CD4-positive, alpha-beta T cell treated with Interleukin-21 for 1 hour (primary cell): ENCODE data around the gene SLC25A12.

ENCODE experiments used
- DNase-seq: peaks from one replicate; pipeline ENCODE4 v3.0.0-alpha.2; 2020

Gene SLC25A12

GRCh38 chr2:171883275-171883893, 10.7 kb downstream of the SLC25A12 start:
- DNase-seq, result no peak

GRCh38 chr2:171882089-171882769, 11.8 kb downstream of the SLC25A12 start:
- no peak for DNase-seq

- DNase-seq, result no peak
Measured at GRCh38 chr2:171880774-171881173, 13.3 kb downstream of the SLC25A12 start.

- no peak for DNase-seq
Measured at GRCh38 chr2:171879865-171880264, 14.2 kb downstream of the SLC25A12 start.

- DNase-seq, result no peak
Measured at GRCh38 chr2:171878481-171878993, 15.5 kb downstream of the SLC25A12 start.

- no peak for DNase-seq
Measured at GRCh38 chr2:171874963-171875362, 19.1 kb downstream of the SLC25A12 start.

- DNase-seq, result no peak
Measured at GRCh38 chr2:171874517-171874916, 19.5 kb downstream of the SLC25A12 start.

- DNase-seq, result no peak
Measured at GRCh38 chr2:171864357-171864985, 29.6 kb downstream of the SLC25A12 start.

- no peak for DNase-seq
Measured at GRCh38 chr2:171862501-171862900, 31.5 kb downstream of the SLC25A12 start.

- no peak for DNase-seq
Measured at GRCh38 chr2:171858397-171858958, 35.6 kb downstream of the SLC25A12 start.

GRCh38 chr2:171855401-171855800, 38.6 kb downstream of the SLC25A12 start:
- DNase-seq, result no peak

- no peak for DNase-seq
Measured at GRCh38 chr2:171852366-171852888, 41.6 kb downstream of the SLC25A12 start.

GRCh38 chr2:171847627-171848026, 46.4 kb downstream of the SLC25A12 start:
- DNase-seq, result no peak

- DNase-seq, result no peak
Measured at GRCh38 chr2:171846894-171847293, 47.1 kb downstream of the SLC25A12 start.

GRCh38 chr2:171841996-171842395, 52.0 kb downstream of the SLC25A12 start:
- DNase-seq, result no peak

GRCh38 chr2:171837736-171838135, 56.3 kb downstream of the SLC25A12 start:
- DNase-seq, result no peak

GRCh38 chr2:171836146-171836910, 57.7 kb downstream of the SLC25A12 start:
- DNase-seq, result no peak

- DNase-seq, result no peak
Measured at GRCh38 chr2:171835386-171835785, 58.7 kb downstream of the SLC25A12 start.

- DNase-seq, result no peak
Measured at GRCh38 chr2:171834286-171834685, 59.8 kb downstream of the SLC25A12 start.

- DNase-seq, result no peak
Measured at GRCh38 chr2:171832489-171832888, 61.6 kb downstream of the SLC25A12 start.

- DNase-seq, result no peak
Measured at GRCh38 chr2:171830039-171830438, 64.0 kb downstream of the SLC25A12 start.

- no peak for DNase-seq
Measured at GRCh38 chr2:171824086-171824485, 70.0 kb downstream of the SLC25A12 start.
